K562 (cell line): ENCODE measurements around the gene ALOX5. TPM values are rescaled to one million over a fixed set of nuclear protein-coding genes. Genes with fewer than 3 reads are reported as not detected.

Source experiments
- DPF2 ChIP-seq: fragments of 450-650 bp; IDR thresholded peaks from 2 replicates; pipeline ENCODE4 v1.6.1; 2016
- EZH2 ChIP-seq: IDR thresholded peaks from 2 replicates; pipeline ENCODE4 v1.6.1; 2012; ENCODE audit warnings: low read depth, mild to moderate bottlenecking, inconsistent platforms, low read length, borderline replicate concordance
- FOXK1 ChIP-seq: sonication (generic); formaldehyde crosslinking; IDR thresholded peaks from 2 replicates; pipeline ENCODE4 v1.8.0; 2022; ENCODE audit warnings: missing genetic modification reagents, mild to moderate bottlenecking, borderline replicate concordance
- HDAC1 ChIP-seq, 2 experiments: fragments of 450-650 bp; IDR thresholded peaks; 2 replicates each; pipeline ENCODE4 v1.6.1; 2016 to 2017; ENCODE audit warnings: inconsistent platforms in 1 of 2, mild to moderate bottlenecking in 1 of 2, moderate library complexity in 1 of 2
- KDM1A ChIP-seq, 2 experiments: fragments of 450-650 bp; IDR thresholded peaks; 2 replicates each; pipeline ENCODE4 v1.6.1; 2016; ENCODE audit warnings: mild to moderate bottlenecking in 2 of 2
- LEF1 ChIP-seq: fragments of 450-650 bp; IDR thresholded peaks from 2 replicates; pipeline ENCODE4 v1.6.1; 2016; ENCODE audit warnings: mild to moderate bottlenecking
- NR4A1 ChIP-seq, 2 experiments: fragments of 250-450 bp in 1 of 2; fragments of 450-650 bp in 1 of 2; sonication (Bioruptor Pico) in 1 of 2; IDR thresholded peaks; 2 replicates each; pipeline versions ENCODE4 v1.4.0 to v1.6.1; 2016 to 2020; ENCODE audit warnings: mild to moderate bottlenecking in 2 of 2, missing compliant biosample characterization in 1 of 2, missing genetic modification characterization in 1 of 2, moderate library complexity in 1 of 2
- PHB ChIP-seq: fragments of 250-450 bp; sonication (Bioruptor Pico); IDR thresholded peaks from 2 replicates; pipeline ENCODE4 v1.5.0; 2021
- RCOR1 ChIP-seq, 2 experiments: IDR thresholded peaks; 2 replicates each; pipeline ENCODE4 v1.6.1; 2012; ENCODE audit warnings: low read depth in 2 of 2, low read length in 2 of 2, borderline replicate concordance in 1 of 2, improper control_type of control experiment in 1 of 2
- THRAP3 ChIP-seq: fragments of 450-650 bp; IDR thresholded peaks from 2 replicates; pipeline ENCODE4 v1.6.1; 2016; ENCODE audit warnings: mild to moderate bottlenecking, inconsistent platforms, borderline replicate concordance
- TRIM28 ChIP-seq: fragments of 450-650 bp; IDR thresholded peaks from 2 replicates; pipeline ENCODE4 v1.6.1; 2017
- ZNF121 ChIP-seq: sonication (generic); formaldehyde crosslinking; conservative IDR thresholded peaks from 2 replicates; pipeline ENCODE4 v1.8.0; 2022; ENCODE audit warnings: missing genetic modification reagents
- ZNF217 ChIP-seq: sonication (generic); formaldehyde crosslinking; IDR thresholded peaks from 2 replicates; pipeline ENCODE4 v1.8.0; 2022; ENCODE audit warnings: mild to moderate bottlenecking, missing genetic modification reagents
- ZNF24 ChIP-seq: fragments of 450-650 bp; IDR thresholded peaks from 2 replicates; pipeline ENCODE4 v1.6.1; 2016
- ZNF354B ChIP-seq: fragments of 250-450 bp; sonication (Bioruptor Pico); IDR thresholded peaks from 2 replicates; pipeline ENCODE4 v1.4.0; 2020
- polyA plus RNA-seq, 8 experiments: library from polyadenylated mRNA; depleted of rRNA in 4 of 8; stranded (reverse) in 5 of 8; unstranded in 3 of 8; fragments of >200 nt; fragmentation: Nextera tagmentation in 2 of 8; fragmentation: Illumina TruSeq in 1 of 8; extraction: Ambion mirVana in 2 of 8; extraction: Trizol in 1 of 8; gene quantifications; 2 replicates each; pipeline versions ENCODE4 v1.2.1 to v1.2.3, GENCODE V29; 2011 to 2014; ENCODE audit warnings: inconsistent platforms in 1 of 8, missing spikeins in 1 of 8
- total RNA-seq, 7 experiments: library from RNA; depleted of rRNA in 6 of 7; stranded (reverse); fragments of >200 nt in 6 of 7; fragmentation: Illumina TruSeq in 2 of 7; extraction: Trizol in 2 of 7; gene quantifications; 2 replicates each; pipeline versions ENCODE4 v1.2.1 to v1.2.3, GENCODE V29; 2011 to 2021; ENCODE audit warnings: low replicate concordance in 1 of 7
- TF ChIP-seq, protein P1 (sequence below): sonication (generic); formaldehyde crosslinking; IDR thresholded peaks from 2 replicates; pipeline ENCODE4 v1.8.0; 2022; ENCODE audit warnings: mild to moderate bottlenecking, missing genetic modification reagents
- TF ChIP-seq, protein P2 (sequence below): fragments of 250-450 bp; sonication (Bioruptor Pico); IDR thresholded peaks from 2 replicates; pipeline ENCODE4 v1.6.1; 2021; ENCODE audit warnings: mild to moderate bottlenecking
- TF ChIP-seq, protein P3 (sequence below): fragments of 450-650 bp; IDR thresholded peaks from 2 replicates; pipeline ENCODE4 v1.6.1; 2016; ENCODE audit warnings: antibody characterized with exemption
- TF ChIP-seq, protein P4 (sequence below): fragments of 250-450 bp; sonication (Bioruptor Pico); IDR thresholded peaks from 2 replicates; pipeline ENCODE4 v1.4.0; 2020; ENCODE audit warnings: borderline replicate concordance
- TF ChIP-seq, protein P5 (sequence below): sonication (generic); formaldehyde crosslinking; IDR thresholded peaks from 2 replicates; pipeline ENCODE4 v1.8.0; 2022; ENCODE audit warnings: missing genetic modification reagents, mild to moderate bottlenecking, moderate library complexity, borderline replicate concordance
- TF ChIP-seq, protein P6 (sequence below): fragments of 450-650 bp; formaldehyde crosslinking; conservative IDR thresholded peaks from 2 replicates; pipeline ENCODE4 v1.4.0; 2022; ENCODE audit warnings: mild to moderate bottlenecking, missing genetic modification characterization

The ALOX5 gene
- total and polyA plus RNA-seq, 9 of the 15 experiments (the other 6 are each of a cell fraction or from before 2014, with no cell fraction given) = 0.10 to 2.4 (median 1.4) TPM

DNA sequence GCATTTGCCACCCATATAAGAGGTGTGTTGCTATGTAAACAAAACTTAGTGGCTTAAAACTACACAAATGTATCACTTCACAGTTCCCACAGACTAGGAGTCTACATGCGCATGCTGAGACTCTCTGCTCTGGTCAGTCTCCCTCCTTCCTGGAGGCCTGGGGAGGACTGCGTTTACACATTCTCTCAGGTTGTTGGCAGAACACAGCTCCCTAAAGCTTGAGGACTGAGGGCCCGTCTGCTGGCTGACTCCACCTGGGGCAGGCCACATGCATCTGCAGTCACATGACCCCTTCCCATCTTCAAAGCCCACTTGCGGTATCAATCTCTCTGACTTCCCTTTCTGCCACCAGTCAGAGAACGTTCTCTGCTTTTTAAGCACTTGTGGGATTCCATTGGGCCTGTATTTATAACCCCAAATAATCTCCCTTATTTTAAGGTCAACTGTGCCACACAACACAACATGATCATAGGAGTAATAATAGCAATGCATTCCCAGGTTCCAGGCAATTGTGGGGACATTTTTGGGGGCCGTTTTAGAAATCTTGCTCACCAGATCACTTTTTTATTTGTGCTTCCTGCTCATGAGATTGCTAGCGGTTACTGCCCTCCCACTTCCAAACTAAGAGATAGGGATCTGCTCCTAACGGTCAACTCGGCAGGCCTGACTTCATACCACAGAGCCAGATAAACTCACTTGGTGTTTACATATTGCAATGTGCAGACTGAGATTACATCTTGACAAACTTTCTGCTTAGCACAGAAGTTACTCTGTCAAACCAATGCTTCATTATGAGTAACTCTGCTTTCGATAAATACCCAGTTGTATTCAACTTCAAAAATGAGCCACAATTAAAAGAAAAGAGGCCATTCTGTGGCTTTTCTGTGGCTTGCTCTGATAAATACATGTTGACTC, 96.3 kb downstream of the ALOX5 start (continued):
- TF ChIP-seq NR4A1 (CRISPR knock-in tag; IDR thresholded peaks at IDR 0.05) (peak; percentile 86; the same call in 1 of the 2 replicates), NR4A1 (tag; IDR thresholded peaks at IDR 0.05) (peak; percentile 89), EZH2 (peak; percentile 89; the same call in 1 of the 2 replicates), DPF2 (peak; percentile 100), ZNF217 (CRISPR knock-in tag) (no peak), RCOR1 (IDR thresholded peaks at IDR 0.05; ENCODE audit: borderline replicate concordance in 1 of 2, low read depth in 2 of 2, low read length in 2 of 2) (peak; percentile 98 to 100), PHB (CRISPR knock-in tag) (no peak), KDM1A (IDR thresholded peaks at IDR 0.05) (peak; percentile 100), FOXK1 (CRISPR knock-in tag) (no peak), LEF1 (peak; percentile 100), THRAP3 (no peak), ZNF121 (CRISPR knock-in tag) (no peak), HDAC1 (IDR thresholded peaks at IDR 0.05) (peak; percentile 88 to 99), ZNF354B (CRISPR knock-in tag) (no peak), ZNF24 (peak; percentile 75; the same call in 1 of the 2 replicates), TRIM28 (no peak)
- TF ChIP-seq, protein P1, sequence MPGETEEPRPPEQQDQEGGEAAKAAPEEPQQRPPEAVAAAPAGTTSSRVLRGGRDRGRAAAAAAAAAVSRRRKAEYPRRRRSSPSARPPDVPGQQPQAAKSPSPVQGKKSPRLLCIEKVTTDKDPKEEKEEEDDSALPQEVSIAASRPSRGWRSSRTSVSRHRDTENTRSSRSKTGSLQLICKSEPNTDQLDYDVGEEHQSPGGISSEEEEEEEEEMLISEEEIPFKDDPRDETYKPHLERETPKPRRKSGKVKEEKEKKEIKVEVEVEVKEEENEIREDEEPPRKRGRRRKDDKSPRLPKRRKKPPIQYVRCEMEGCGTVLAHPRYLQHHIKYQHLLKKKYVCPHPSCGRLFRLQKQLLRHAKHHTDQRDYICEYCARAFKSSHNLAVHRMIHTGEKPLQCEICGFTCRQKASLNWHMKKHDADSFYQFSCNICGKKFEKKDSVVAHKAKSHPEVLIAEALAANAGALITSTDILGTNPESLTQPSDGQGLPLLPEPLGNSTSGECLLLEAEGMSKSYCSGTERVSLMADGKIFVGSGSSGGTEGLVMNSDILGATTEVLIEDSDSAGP (CRISPR knock-in tag) = no peak
- TF ChIP-seq, protein P2, sequence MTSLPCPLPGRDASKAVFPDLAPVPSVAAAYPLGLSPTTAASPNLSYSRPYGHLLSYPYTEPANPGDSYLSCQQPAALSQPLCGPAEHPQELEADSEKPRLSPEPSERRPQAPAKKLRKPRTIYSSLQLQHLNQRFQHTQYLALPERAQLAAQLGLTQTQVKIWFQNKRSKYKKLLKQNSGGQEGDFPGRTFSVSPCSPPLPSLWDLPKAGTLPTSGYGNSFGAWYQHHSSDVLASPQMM (CRISPR knock-in tag) = no peak
- TF ChIP-seq, protein P3, sequence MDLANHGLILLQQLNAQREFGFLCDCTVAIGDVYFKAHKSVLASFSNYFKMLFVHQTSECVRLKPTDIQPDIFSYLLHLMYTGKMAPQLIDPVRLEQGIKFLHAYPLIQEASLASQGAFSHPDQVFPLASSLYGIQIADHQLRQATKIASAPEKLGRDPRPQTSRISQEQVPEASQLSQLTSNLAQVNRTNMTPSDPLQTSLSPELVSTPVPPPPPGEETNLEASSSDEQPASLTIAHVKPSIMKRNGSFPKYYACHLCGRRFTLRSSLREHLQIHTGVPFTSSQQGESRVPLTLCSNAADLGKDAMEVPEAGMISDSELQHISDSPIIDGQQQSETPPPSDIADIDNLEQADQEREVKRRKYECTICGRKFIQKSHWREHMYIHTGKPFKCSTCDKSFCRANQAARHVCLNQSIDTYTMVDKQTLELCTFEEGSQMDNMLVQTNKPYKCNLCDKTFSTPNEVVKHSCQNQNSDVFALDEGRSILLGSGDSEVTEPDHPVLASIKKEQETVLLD = peak; percentile 84
- TF ChIP-seq, protein P4, sequence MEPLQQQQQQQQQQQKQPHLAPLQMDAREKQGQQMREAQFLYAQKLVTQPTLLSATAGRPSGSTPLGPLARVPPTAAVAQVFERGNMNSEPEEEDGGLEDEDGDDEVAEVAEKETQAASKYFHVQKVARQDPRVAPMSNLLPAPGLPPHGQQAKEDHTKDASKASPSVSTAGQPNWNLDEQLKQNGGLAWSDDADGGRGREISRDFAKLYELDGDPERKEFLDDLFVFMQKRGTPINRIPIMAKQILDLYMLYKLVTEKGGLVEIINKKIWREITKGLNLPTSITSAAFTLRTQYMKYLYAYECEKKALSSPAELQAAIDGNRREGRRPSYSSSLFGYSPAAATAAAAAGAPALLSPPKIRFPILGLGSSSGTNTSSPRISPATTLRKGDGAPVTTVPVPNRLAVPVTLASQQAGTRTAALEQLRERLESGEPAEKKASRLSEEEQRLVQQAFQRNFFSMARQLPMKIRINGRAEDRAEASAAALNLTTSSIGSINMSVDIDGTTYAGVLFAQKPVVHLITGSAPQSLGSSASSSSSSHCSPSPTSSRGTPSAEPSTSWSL (CRISPR knock-in tag) = no peak; the same call in 1 of the 2 replicates
- TF ChIP-seq, protein P5, sequence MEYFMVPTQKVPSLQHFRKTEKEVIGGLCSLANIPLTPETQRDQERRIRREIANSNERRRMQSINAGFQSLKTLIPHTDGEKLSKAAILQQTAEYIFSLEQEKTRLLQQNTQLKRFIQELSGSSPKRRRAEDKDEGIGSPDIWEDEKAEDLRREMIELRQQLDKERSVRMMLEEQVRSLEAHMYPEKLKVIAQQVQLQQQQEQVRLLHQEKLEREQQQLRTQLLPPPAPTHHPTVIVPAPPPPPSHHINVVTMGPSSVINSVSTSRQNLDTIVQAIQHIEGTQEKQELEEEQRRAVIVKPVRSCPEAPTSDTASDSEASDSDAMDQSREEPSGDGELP (CRISPR knock-in tag) = peak; percentile 76
- TF ChIP-seq, protein P6, sequence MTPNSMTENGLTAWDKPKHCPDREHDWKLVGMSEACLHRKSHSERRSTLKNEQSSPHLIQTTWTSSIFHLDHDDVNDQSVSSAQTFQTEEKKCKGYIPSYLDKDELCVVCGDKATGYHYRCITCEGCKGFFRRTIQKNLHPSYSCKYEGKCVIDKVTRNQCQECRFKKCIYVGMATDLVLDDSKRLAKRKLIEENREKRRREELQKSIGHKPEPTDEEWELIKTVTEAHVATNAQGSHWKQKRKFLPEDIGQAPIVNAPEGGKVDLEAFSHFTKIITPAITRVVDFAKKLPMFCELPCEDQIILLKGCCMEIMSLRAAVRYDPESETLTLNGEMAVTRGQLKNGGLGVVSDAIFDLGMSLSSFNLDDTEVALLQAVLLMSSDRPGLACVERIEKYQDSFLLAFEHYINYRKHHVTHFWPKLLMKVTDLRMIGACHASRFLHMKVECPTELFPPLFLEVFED (CRISPR knock-in tag) = no peak
